GM12872 (cell line): Measurements from ENCODE around the gene PLXDC2.

ENCODE experiments used
- TF ChIP-seq, protein P1 (sequence below): IDR thresholded peaks from 3 replicates; pipeline ENCODE4 v1.5.1; 2011; ENCODE audit warnings: low read depth, mild to moderate bottlenecking, low read length, moderate library complexity; ENCODE audit not compliant: insufficient read depth

Gene PLXDC2

GRCh38 chr10:19970256-19970655, 154.0 kb downstream of the PLXDC2 start:
- TF ChIP-seq, protein P1, sequence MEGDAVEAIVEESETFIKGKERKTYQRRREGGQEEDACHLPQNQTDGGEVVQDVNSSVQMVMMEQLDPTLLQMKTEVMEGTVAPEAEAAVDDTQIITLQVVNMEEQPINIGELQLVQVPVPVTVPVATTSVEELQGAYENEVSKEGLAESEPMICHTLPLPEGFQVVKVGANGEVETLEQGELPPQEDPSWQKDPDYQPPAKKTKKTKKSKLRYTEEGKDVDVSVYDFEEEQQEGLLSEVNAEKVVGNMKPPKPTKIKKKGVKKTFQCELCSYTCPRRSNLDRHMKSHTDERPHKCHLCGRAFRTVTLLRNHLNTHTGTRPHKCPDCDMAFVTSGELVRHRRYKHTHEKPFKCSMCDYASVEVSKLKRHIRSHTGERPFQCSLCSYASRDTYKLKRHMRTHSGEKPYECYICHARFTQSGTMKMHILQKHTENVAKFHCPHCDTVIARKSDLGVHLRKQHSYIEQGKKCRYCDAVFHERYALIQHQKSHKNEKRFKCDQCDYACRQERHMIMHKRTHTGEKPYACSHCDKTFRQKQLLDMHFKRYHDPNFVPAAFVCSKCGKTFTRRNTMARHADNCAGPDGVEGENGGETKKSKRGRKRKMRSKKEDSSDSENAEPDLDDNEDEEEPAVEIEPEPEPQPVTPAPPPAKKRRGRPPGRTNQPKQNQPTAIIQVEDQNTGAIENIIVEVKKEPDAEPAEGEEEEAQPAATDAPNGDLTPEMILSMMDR, result no peak

DNA sequence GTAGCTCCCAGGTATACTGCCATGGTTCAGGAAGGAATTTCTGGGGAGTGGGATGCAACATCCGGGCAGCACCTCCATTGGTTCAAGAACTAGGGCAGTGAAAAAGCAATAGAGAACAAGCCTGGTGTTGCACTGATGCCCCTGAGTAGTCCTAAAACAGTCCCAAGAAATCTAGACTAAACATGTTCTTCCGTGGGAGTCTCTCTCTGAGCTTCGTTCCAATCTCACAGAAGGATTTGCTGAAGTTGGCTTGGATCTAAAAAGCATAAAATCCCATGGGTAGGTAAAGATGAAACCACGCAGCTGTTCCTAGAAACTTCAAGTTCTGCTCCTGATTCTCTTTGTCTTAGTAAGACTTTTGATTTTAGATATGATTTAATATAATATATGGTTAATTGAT, 154.5 kb downstream of the PLXDC2 start:
- TF ChIP-seq, protein P1, result no peak

DNA sequence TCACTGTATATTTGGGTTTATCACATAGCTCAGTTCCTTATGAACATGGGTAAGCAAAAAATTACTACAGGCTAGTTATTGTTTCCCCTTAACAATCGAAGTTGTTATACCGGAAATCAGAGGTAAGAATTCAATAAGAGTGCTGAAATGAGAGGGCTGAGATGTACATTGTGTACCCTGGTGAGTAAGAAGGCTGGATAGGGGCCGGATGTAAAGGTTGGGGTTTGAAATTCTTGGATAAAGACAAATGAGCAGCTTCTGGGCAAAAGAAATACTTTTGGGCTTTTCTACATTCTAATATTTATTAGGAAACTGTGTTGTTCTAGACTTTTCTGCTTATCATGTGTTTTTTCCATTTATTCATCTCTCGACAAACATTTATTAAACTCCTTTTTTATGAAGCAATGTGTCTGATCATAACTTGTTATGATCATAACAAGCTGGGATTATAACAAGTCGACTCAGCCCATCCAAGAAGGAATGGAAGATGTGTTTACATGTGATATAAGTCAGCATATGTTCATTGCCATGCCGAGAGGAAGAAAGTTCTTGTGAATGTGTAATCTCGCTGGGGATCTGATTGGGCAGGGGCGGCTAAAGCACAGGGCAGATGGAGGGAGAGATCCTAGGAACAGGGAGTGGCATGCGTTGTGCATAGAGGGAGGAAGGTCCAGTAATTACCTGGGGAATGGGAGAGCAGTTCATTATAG, 155.3 kb downstream of the PLXDC2 start:
- TF ChIP-seq, protein P1, result no peak

DNA sequence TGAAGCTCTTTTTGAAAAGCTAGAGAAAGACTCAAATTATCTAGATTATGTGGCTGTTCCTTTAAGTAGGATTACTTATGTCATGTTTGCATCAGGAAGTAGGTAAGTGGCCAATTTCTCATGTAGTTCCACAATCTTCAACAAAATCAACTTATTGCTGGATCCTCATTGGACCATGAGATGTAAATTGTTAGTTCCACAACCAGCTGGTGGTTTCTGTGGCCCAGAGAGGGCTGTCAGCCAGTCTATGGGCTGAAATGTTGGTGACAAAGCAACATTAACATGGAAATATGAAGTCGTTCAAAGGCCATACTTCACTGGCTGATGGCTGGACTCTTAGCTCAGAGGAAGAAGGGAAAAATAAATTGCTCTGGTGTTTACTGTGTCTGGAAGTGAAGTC, 157.9 kb downstream of the PLXDC2 start:
- TF ChIP-seq, protein P1, result no peak

DNA sequence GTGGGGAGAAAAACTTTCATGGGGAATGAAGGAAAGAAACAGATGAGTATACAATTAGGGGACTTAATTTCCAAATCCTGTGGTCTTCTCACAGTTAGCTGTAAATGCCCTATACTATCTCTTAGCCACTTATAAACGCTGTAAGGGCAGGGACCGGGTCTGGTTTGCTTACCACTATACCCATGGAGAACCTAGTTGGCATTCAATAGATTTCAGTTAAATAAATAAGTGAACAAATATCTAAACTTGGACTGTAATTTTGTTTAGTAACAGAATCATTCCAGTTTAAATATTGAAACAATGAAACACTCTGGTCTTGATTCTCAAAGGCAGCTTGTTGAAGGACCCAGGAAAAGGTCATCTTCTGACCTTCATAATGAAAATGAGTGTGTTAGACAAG, 158.3 kb downstream of the PLXDC2 start:
- TF ChIP-seq, protein P1, result no peak

DNA sequence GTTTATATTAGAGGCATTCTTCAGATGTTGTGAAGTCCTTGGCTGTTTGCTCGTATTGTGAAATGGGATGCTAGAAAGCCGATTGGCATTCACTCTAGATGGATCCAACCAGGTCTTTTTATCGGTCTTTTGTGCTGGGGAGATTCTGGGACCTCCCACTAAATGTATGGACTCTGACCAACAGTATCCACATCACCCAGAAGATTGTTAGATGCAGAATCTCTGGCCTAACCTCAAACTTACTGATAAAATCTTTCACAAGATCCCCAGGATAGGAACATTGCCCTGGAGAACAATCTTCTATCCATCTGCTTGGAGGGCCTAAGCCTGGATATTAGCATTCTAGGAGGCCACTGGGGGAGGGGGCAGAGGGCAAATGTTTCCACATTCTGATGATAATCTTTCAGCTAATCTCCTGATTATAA, 160.9 kb downstream of the PLXDC2 start:
- TF ChIP-seq, protein P1, result no peak

- TF ChIP-seq, protein P1, result no peak
These were observed 163.4 kb downstream of the PLXDC2 start for GRCh38 chr10:19979628-19980027.
